Measurements from ENCODE around the gene PPP2R5B.

PPP2R5B gene

DNA sequence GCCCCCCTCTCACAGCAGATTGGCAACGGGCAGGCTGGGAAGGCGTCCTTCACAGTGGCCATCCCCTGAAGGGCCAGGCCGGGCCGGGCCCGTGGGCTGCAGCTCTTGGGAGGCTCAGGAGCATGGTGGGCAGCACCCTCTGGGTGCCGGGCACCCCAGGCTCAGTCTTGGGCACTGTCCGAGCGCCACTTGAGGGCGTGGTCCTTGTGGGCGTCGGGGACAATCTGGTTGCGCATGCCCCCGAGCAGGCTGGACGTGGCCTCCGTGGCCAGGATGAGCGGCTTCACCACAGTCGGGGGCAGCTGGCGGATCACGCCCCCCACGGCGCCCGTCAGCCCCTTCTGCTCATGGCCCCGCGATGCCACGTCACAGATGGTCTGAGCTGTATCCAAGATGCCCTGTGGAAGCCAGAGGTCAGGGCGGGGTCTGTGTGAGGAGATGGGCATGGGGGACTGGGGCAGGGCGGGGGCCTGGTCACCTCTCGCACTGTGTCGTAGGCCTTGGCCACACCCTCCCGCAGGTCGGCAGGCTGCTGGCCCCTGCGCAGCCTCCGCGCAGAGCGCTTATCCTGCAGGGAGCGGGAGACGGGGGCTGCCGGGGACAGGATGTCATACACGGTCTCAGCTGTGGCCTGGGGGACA, 29.6 kb upstream of the PPP2R5B start:
- H3K9me3 ChIP-seq (ENCODE audit: control insufficient read depth, low read length) = no peaks in the 10 kb centered on the region
- no peak overlapping the region for H3K27ac ChIP-seq
- no peaks in the 10 kb centered on the region for H3K4me1 ChIP-seq
- no peaks in the 10 kb centered on the region for H3K36me3 ChIP-seq (ENCODE audit: control insufficient read depth, insufficient read depth, low read length)
- TF ChIP-seq, protein P1, sequence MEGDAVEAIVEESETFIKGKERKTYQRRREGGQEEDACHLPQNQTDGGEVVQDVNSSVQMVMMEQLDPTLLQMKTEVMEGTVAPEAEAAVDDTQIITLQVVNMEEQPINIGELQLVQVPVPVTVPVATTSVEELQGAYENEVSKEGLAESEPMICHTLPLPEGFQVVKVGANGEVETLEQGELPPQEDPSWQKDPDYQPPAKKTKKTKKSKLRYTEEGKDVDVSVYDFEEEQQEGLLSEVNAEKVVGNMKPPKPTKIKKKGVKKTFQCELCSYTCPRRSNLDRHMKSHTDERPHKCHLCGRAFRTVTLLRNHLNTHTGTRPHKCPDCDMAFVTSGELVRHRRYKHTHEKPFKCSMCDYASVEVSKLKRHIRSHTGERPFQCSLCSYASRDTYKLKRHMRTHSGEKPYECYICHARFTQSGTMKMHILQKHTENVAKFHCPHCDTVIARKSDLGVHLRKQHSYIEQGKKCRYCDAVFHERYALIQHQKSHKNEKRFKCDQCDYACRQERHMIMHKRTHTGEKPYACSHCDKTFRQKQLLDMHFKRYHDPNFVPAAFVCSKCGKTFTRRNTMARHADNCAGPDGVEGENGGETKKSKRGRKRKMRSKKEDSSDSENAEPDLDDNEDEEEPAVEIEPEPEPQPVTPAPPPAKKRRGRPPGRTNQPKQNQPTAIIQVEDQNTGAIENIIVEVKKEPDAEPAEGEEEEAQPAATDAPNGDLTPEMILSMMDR (IDR thresholded peaks at IDR 0.05) = no peak
- no peak overlapping the region for H2AFZ ChIP-seq
- no peak overlapping the region for H3K9ac ChIP-seq
- H3K4me3 ChIP-seq (ENCODE audit: low read depth, low read length) = no peak overlapping the region
- no peak overlapping the region for H3K4me2 ChIP-seq (ENCODE audit: low read length)
- H3K27me3 ChIP-seq (ENCODE audit: control insufficient read depth, insufficient read depth, low read length) = no peaks in the 10 kb centered on the region
- no peaks in the 10 kb centered on the region for H3K79me2 ChIP-seq

DNA sequence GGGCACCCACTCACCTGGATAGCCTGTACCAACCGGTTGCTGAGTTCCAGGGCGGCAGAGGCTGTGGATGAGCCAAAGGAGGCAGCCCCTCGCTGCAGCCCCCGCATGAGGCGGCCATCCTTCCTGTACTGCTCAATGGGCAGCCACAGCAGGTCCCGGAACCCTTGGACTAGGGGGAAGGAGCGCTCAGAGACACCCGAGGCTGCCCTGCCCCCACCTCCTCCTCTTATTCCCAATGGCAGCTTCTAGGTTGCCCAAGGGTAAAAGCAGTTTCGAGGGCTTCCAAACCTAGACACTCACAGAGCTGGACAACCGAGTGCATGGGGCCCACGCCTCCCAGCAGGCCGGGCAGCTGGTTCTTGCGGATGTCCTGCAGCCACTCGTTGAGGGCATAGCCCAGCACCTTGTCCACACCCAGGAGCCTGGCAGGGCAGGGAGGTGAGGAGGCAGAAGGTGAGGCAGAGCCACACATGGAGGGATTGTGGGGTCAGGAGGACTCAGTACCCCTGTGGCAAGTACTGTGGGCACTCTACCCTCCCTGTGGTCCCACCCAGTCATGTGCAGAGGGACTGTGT, 28.0 kb upstream of the PPP2R5B start:
- H3K4me1 ChIP-seq = no peaks in the 10 kb centered on the region
- H3K9ac ChIP-seq = no peak overlapping the region
- H3K27ac ChIP-seq = no peak overlapping the region
- no peaks in the 10 kb centered on the region for H3K9me3 ChIP-seq (ENCODE audit: control insufficient read depth, low read length)
- H3K4me3 ChIP-seq (ENCODE audit: low read depth, low read length) = no peak overlapping the region
- no peaks in the 10 kb centered on the region for H3K79me2 ChIP-seq
- no peaks in the 10 kb centered on the region for H3K27me3 ChIP-seq (ENCODE audit: control insufficient read depth, insufficient read depth, low read length)
- H3K4me2 ChIP-seq (ENCODE audit: low read length) = no peak overlapping the region
- TF ChIP-seq, protein P1 (IDR thresholded peaks at IDR 0.05) = no peak
- H3K36me3 ChIP-seq (ENCODE audit: control insufficient read depth, insufficient read depth, low read length) = no peaks in the 10 kb centered on the region
- no peak overlapping the region for H2AFZ ChIP-seq

DNA sequence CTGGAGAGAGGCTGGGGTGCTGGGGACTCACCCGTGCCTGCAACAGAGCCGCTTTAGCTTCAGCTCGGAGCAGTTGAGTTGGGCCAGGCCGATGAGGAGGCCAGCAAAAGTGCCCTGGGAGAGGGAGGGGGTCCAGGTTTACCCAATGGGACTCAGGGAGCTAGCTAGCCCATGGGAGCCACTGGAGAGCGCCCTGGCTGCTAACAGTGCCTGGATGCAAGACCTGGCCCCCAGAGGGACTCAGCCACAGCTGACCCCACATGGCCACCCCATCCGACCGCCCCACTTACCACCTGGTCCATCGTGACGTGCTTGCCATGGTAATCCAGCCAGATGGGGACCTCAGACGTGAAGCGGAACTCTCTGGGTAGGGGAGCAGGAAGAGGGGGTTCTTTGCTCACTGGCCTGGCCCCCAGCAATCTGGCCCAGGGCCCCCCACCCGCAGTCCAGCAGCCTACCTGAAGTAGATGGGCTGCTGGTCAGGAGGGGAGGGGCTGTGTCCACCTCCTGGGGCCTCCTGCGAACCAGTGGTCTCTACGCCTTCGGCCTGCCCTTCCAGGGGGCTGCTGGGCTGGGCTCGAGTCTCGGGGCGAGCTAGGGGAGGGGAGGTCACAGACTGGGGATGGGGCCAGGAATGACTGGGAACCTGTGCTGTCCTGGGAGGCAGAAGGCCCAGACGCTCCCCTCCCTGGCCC, 27.0 kb upstream of the PPP2R5B start:
- Histone ChIP-seq H3K4me1 (no peaks in the 10 kb centered on the region), H3K4me3 (ENCODE audit: low read depth, low read length) (no peak overlapping the region), H3K36me3 (ENCODE audit: control insufficient read depth, insufficient read depth, low read length) (no peaks in the 10 kb centered on the region), H3K9ac (no peak overlapping the region), H3K27me3 (ENCODE audit: control insufficient read depth, insufficient read depth, low read length) (no peaks in the 10 kb centered on the region), H2AFZ (no peak overlapping the region), H3K27ac (no peak overlapping the region), H3K4me2 (ENCODE audit: low read length) (no peak overlapping the region), H3K79me2 (no peaks in the 10 kb centered on the region), H3K9me3 (ENCODE audit: control insufficient read depth, low read length) (no peaks in the 10 kb centered on the region)
- TF ChIP-seq, protein P1 (IDR thresholded peaks at IDR 0.05) = no peak

DNA sequence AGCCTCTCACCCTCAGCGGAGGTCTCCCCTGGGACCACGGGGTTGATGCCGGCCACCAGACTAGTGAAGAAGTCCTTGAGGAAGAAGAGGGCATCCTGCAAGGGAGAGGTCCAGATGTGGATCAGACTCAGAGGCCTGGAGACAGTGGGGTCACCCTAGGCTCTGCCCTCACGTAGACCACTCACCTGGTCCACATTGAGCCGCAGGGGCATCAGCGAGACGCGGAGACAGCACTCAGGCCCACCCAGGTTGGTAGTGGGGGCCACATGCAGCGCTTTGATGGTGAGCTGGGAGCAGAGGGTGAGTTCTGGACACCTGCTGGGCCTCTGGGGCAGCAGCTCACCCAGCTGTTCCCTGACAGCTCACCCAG, 26.4 kb upstream of the PPP2R5B start:
- TF ChIP-seq, protein P1 (IDR thresholded peaks at IDR 0.05) = no peak
- Histone ChIP-seq H3K9me3 (ENCODE audit: control insufficient read depth, low read length) (no peaks in the 10 kb centered on the region), H3K4me2 (ENCODE audit: low read length) (no peak overlapping the region), H3K9ac (no peak overlapping the region), H3K27me3 (ENCODE audit: control insufficient read depth, insufficient read depth, low read length) (no peaks in the 10 kb centered on the region), H3K79me2 (no peaks in the 10 kb centered on the region), H3K27ac (no peak overlapping the region), H2AFZ (no peak overlapping the region), H3K4me1 (no peaks in the 10 kb centered on the region), H3K4me3 (ENCODE audit: low read depth, low read length) (no peak overlapping the region), H3K36me3 (ENCODE audit: control insufficient read depth, insufficient read depth, low read length) (no peaks in the 10 kb centered on the region)

Measured in parathyroid adenoma (tissue), 2 donors.